PFSK-1 (cell line): ENCODE measurements around the gene SPO11.

Experiments
- FOXP2 ChIP-seq: optimal IDR thresholded peaks from 2 replicates; pipeline ENCODE3; 2011; ENCODE audit warnings: borderline replicate concordance, control low read depth, inconsistent platforms; ENCODE audit not compliant: insufficient read depth; ENCODE audit errors: extremely low read length, extremely low read depth
- POLR2AphosphoS5 ChIP-seq: IDR thresholded peaks from 2 replicates; pipeline ENCODE4 v1.6.1; 2012; ENCODE audit warnings: low read depth, mild to moderate bottlenecking, control low read depth, low read length, moderate library complexity
- REST ChIP-seq, 2 experiments: IDR thresholded peaks; 2 replicates each; pipeline versions ENCODE4 v1.6.1 to v1.8.0; 2011 to 2012; ENCODE audit warnings: low read depth in 2 of 2, low read length in 2 of 2, control low read depth in 1 of 2, inconsistent platforms in 1 of 2, mild to moderate bottlenecking in 1 of 2, moderate library complexity in 1 of 2; ENCODE audit not compliant: insufficient read depth in 1 of 2
- SIN3A ChIP-seq: IDR thresholded peaks from 2 replicates; pipeline ENCODE4 v1.6.1; 2012; ENCODE audit warnings: mild to moderate bottlenecking, low read length, moderate library complexity, borderline replicate concordance; ENCODE audit not compliant: insufficient read depth
- TAF1 ChIP-seq: IDR thresholded peaks from 2 replicates; pipeline ENCODE4 v1.6.1; 2012; ENCODE audit warnings: low read length, control low read depth, borderline replicate concordance; ENCODE audit not compliant: insufficient read depth

GRCh38 chr20:57290178-57290484 lies 39.5 kb upstream of the SPO11 start:
- no peak for TF ChIP-seq TAF1
- TF ChIP-seq REST (IDR thresholded peaks at IDR 0.05; ENCODE audit: insufficient read depth in 1 of 2, low read depth in 2 of 2, low read length in 2 of 2) = no peak
- no peak for TF ChIP-seq POLR2AphosphoS5
- TF ChIP-seq FOXP2 = no peak
- no peak for TF ChIP-seq SIN3A
